Measurements from ENCODE around the gene WDR6.

- no peak for TF ChIP-seq EZH2 (IDR thresholded peaks at IDR 0.05; ENCODE audit: borderline replicate concordance, low read depth, low read length, severe bottlenecking)
- no peak for TF ChIP-seq CTCF (IDR thresholded peaks at IDR 0.05; ENCODE audit: borderline replicate concordance, extremely low read depth, low read length, poor library complexity, severe bottlenecking)
These were observed 18.8 kb downstream of the WDR6 start for GRCh38 chr3:49025793-49026520.
